GM21576 (cell line): ENCODE results near the gene CHKB.
"Not testable (repeated sequence)": the region's sequence is repeated elsewhere in the genome, so short reads cannot be mapped to it uniquely, and the experiment has no call there.

ENCODE experiments used
- ATAC-seq: cut with Tn5 transposase; IDR thresholded peaks from one replicate; pipeline ENCODE4 v1.9.1; 2021; ENCODE audit warnings: mild to moderate bottlenecking, moderate library complexity; ENCODE audit not compliant: unreplicated experiment

CHKB gene

GRCh38 chr22:50612528-50613221 lies 30.0 kb upstream of the CHKB start:
- no peak for ATAC-seq

GRCh38 chr22:50612168-50612527 lies 29.5 kb upstream of the CHKB start:
- ATAC-seq = no peak

GRCh38 chr22:50611341-50612060 lies 28.9 kb upstream of the CHKB start:
- ATAC-seq = no peak

GRCh38 chr22:50610581-50610980 lies 27.9 kb upstream of the CHKB start:
- no peak for ATAC-seq

- ATAC-seq = no peak
These were observed 27.4 kb upstream of the CHKB start for GRCh38 chr22:50610041-50610451.

GRCh38 chr22:50609599-50609998 lies 26.9 kb upstream of the CHKB start:
- ATAC-seq = no peak

GRCh38 chr22:50608996-50609395 lies 26.3 kb upstream of the CHKB start:
- no peak for ATAC-seq

GRCh38 chr22:50608058-50608840 lies 25.6 kb upstream of the CHKB start:
- not testable (repeated sequence) for ATAC-seq

- no peak for ATAC-seq
These were observed 25.0 kb upstream of the CHKB start for GRCh38 chr22:50607659-50608020.

GRCh38 chr22:50606946-50607658 lies 24.5 kb upstream of the CHKB start:
- ATAC-seq = no peak

- ATAC-seq = no peak
These were observed 23.7 kb upstream of the CHKB start for GRCh38 chr22:50606165-50606945.

GRCh38 chr22:50605613-50606074 lies 23.0 kb upstream of the CHKB start:
- no peak for ATAC-seq

- no peak for ATAC-seq
These were observed 22.5 kb upstream of the CHKB start for GRCh38 chr22:50605002-50605612.

GRCh38 chr22:50604256-50605001 lies 21.8 kb upstream of the CHKB start:
- no peak for ATAC-seq

GRCh38 chr22:50603511-50604255 lies 21.0 kb upstream of the CHKB start:
- no peak for ATAC-seq

- ATAC-seq = no peak
These were observed 19.7 kb upstream of the CHKB start for GRCh38 chr22:50602338-50602700.

GRCh38 chr22:50601669-50602337 lies 19.2 kb upstream of the CHKB start:
- no peak for ATAC-seq
